Keratinocyte (primary cell): ENCODE data around the gene URGCP.

ENCODE experiments used
- CTCF ChIP-seq, 3 experiments: IDR thresholded peaks in 1 of 3; conservative IDR thresholded peaks in 1 of 3; optimal IDR thresholded peaks in 1 of 3; 2 replicates in 2 of 3; 3 replicates in 1 of 3; pipeline versions ENCODE3 to v1.5.1; 2011; ENCODE audit warnings: low read length in 3 of 3, mild to moderate bottlenecking in 3 of 3, moderate library complexity in 2 of 3, control low read depth in 1 of 3, inconsistent platforms in 1 of 3; ENCODE audit not compliant: insufficient read depth in 2 of 3; ENCODE audit errors: extremely low read depth in 1 of 3
- EZH2 ChIP-seq: IDR thresholded peaks from one replicate; pipeline ENCODE4 v1.6.1; 2012; ENCODE audit warnings: inconsistent platforms, mild to moderate bottlenecking, low read length, moderate library complexity

- TF ChIP-seq CTCF (optimal IDR thresholded peaks at IDR 0.05 in 1 of 3, IDR thresholded peaks at IDR 0.05 in 1 of 3, conservative IDR thresholded peaks at IDR 0.05 in 1 of 3; ENCODE audit: extremely low read depth in 1 of 3, insufficient read depth in 2 of 3, low read length in 3 of 3) (no peak), EZH2 (no peak)
Observed at GRCh38 chr7:43872406-43873110, 33.8 kb downstream of the URGCP start.
